Skeletal muscle cell (primary cell): ENCODE results near the gene ANGPTL1.

Source experiments
- DNase-seq: peaks from one replicate; pipeline ENCODE4 v3.0.0-alpha.2; 2010; ENCODE audit warnings: low read depth
- H3K4me3 ChIP-seq: 2 replicates; pipeline ENCODE4 v1.5.1; 2011; ENCODE audit warnings: low read depth, mild to moderate bottlenecking, control low read depth, low read length, moderate library complexity

Gene ANGPTL1, protein sequence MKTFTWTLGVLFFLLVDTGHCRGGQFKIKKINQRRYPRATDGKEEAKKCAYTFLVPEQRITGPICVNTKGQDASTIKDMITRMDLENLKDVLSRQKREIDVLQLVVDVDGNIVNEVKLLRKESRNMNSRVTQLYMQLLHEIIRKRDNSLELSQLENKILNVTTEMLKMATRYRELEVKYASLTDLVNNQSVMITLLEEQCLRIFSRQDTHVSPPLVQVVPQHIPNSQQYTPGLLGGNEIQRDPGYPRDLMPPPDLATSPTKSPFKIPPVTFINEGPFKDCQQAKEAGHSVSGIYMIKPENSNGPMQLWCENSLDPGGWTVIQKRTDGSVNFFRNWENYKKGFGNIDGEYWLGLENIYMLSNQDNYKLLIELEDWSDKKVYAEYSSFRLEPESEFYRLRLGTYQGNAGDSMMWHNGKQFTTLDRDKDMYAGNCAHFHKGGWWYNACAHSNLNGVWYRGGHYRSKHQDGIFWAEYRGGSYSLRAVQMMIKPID

DNA sequence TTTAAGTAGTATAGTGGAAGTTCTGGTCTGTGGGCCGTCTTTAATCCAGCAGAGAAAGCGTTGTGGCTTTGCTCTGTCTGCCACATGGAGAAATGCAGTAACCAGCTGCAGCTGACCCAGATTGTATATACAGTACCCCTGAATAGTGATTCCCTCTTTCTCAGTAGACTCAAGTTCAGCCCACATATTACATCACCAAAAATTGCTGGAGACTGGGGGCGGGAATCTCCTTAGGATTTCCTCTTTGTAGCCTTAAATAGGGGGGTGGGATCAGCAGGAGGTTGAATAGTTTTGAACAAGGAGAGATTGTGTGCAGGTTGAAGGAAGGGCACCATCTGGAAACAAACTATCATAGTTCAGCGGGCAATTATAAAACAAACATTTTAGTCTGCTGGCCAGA is at the start of gene ANGPTL1:
Gene ANGPTL1 (minus strand): TSS at position 134 of the 400 bp plus-strand sequence. CDS start 5,301 bp downstream, outside the sequence.
- peak within 1 kb of the TSS; percentile 31 for H3K4me3 ChIP-seq
- DNase-seq, result peak; percentile 29

DNA sequence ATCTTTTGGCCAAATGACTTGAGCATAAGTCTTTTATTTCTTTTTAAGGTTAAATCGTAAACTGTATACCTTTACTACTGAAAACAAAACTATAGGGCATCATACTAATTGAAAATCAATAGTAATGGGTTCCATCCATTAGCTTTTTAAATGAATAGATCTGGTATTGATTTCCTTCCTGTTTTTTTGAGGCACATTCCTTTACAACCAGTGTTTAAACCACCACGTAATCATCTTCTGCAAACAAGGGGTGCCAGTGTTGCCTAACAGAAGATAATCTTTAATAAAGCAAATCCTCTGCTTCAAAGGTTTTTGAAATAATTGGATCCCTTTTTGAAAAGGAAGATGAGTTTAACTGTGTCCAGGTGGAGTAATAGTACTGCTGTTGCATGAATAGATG is 48.7 kb upstream of the ANGPTL1 start:
- no peak for DNase-seq
- H3K4me3 ChIP-seq, result no peak overlapping the region

DNA sequence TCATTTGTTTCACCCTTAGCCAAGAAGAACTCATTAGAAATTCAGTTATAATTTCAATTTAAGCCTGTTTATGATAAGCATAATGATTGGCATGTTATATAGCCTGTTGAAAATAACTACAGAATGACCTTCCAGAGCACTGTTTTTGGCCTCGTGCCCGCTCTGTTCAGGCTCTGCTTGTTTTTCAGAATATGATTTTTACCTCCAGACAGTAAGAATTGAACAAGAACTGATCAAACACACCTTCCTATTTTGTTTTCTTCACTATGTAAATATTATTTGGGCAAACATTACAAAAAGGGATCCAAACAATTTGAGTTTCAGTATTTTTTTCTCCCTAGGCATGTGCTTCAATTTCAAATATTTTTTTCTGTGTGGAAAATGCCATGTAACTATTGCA is 48.1 kb upstream of the ANGPTL1 start:
- no peak for DNase-seq
- no peak overlapping the region for H3K4me3 ChIP-seq

DNA sequence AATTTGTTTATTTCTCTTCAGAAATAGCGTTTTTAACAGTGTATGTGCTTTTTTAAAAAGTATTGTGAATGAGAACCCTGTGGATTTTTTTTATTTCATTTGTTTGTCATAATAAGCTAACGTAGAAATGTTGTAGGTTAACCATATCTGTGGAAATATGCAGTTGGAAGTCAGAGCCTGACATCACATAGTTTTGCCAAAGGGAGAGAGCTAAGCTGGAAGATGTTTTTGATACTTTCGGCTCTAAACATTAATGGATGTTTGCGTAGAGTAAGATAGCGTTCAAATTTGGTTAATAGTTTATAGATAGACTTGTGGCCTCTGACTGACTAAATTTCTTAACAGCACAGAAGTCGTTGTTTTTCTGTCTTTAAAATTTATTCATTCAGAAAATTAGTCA is 47.4 kb upstream of the ANGPTL1 start:
- no peak for DNase-seq
- H3K4me3 ChIP-seq, result no peak overlapping the region

DNA sequence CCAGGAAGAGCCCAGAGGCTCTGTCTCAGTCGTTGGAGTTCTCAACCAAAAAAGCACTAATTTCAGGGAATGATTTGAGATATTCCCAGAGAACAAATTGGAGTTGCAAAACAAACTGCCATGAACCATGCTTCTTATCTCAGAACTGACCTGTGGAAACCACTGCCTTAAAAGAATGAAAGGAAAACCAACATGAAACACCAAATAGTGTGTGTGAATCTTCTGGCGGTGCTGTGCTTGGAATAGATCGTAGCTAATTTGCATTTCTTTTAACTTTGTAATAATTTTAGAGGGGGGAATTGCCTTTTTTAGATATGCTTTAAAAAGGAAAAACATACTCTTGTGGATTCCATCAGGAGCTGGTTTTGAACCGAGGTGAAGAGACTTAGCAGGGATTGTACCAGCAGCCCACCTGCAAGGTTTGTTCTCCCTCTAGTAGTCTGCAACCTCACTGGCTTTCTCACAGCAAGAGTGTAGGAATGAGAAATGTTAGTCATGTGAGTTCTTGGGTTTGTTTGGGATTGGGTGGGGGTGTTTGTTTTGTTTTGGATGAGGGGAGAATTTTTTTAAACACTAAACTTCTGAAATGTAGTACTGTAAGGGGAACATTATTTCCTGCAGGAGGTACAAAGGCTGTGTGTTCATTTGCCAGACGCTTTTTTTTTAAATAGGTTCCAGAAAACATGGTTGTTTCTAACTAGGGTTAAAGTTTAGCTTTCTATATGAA is 45.7 kb upstream of the ANGPTL1 start:
- H3K4me3 ChIP-seq, result no peak overlapping the region
- DNase-seq, result no peak

DNA sequence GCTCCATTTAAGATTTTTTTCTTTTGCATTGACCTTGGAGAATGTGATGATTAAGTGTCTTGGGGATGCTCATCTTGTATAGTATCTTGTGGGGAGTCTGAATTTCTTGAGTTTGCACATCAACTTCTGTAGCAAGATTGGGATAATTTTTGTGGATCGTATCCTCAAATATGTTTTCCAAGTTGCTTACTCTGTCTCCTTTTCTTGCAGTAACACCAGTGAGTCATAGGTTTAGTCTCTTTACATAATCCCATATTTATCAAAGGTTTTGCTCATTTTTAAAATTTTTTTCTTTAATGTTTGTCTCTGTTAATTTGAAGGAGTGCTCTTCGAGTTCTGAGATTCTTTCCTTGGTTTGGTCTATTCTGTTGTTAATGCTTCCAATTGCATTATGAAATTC is 41.7 kb upstream of the ANGPTL1 start:
- no peak overlapping the region for H3K4me3 ChIP-seq
- DNase-seq, result no peak

DNA sequence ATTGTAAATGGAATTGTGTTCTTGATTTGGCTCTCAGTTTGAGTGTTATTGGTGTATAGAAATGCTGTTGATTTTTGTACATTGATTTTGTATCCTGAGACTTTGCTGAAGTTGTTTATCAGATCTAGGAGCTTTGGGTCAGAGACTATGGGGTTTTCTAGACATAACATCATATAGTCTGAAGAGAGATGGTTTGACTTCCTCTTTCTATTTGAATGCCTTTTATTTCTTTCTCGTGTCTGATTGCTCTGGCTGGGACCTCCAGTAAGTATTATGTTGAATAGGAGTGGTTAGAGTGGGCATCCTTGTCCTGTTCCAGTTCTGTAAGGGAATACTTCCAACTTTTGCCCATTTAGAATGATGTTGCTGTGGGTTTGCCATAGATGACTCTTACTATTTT is 39.1 kb upstream of the ANGPTL1 start:
- H3K4me3 ChIP-seq, result no peak overlapping the region
- no peak for DNase-seq

DNA sequence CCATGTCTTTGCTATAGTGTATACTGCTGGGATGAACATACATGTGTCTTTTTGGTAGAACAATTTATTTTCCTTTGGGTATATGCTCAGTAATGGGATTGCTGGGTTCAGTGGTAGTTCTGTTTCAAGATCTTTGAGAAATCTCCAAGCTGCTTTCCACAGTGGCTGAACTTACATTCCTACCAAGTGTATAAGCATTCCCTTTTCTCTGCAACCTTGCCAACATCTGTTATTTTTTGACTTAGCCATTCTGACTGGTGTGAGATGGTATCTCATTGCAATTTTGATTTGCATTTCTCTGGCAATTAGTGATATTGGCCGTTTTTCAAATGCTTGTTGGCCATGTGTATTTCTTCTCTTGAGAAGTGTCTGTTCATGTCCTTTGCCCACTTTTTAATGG is 37.5 kb upstream of the ANGPTL1 start:
- H3K4me3 ChIP-seq, result no peak overlapping the region
- DNase-seq, result no peak

DNA sequence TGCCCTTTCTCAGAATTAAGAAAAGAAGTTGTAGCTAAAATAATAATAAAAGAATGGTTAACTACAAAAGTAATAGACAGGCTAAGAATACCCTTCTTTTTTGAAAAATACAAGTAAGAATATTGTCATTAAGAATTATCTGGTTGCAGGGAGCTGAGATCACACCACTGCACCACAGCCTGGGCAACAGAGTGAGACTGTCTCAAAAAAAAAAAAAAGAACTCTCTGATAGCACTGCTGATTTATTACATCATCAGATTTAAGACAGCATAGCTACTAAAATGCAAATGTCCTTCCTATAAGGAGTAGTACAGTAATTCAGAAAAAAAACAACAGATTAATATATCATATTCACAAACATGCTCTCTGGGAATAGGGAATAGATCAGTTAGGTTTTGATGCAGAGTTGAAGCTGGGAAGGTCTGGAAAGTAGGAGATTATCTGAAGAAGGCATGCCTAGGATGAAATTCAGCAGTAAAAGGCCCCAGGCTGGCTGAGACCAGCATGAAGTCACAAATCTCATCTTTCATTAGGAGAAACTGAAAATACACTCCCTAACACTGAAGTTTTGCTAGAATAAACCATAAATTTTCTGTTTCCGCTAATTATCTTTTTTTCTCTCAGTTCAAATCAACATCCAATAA is 30.7 kb upstream of the ANGPTL1 start:
- no peak for DNase-seq
- no peak overlapping the region for H3K4me3 ChIP-seq

DNA sequence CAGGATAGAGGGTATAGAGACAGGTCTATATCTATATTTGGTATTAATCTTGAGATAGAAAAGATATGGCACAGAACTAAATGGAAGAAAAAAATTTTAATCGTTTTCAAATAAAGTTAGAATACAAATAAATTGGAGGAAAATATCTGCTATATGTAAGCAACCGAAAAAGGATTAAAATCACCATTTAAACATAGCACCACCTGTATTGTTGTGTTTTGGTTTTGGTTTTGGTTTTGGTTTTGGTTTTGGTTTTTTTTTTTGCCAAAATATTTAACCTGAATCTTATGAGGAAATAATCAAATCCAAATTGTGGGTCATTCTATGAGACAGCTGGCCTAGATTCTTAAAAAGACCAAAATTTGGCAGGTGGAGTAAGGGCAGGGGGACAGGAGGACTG is 28.5 kb upstream of the ANGPTL1 start:
- no peak overlapping the region for H3K4me3 ChIP-seq
- DNase-seq, result no peak

DNA sequence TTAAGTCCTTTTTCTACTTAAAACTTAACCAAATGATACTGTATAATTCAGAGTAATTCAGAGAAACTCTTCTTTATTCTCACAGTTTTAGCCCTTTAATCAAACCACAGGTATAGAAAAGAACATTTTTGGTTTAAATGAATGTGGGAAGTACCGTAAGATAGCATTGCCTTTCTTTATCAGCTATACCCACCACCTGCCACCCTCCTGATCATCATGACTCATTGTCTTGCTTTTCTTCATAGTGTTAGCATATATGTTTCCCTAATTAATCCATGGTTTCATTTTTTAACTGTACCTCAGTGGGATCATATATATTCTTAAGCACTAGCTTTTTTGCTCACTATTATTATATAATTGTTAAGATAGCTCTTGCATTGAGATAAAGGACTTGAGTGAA is 27.5 kb upstream of the ANGPTL1 start:
- no peak for DNase-seq
- H3K4me3 ChIP-seq, result no peak overlapping the region

DNA sequence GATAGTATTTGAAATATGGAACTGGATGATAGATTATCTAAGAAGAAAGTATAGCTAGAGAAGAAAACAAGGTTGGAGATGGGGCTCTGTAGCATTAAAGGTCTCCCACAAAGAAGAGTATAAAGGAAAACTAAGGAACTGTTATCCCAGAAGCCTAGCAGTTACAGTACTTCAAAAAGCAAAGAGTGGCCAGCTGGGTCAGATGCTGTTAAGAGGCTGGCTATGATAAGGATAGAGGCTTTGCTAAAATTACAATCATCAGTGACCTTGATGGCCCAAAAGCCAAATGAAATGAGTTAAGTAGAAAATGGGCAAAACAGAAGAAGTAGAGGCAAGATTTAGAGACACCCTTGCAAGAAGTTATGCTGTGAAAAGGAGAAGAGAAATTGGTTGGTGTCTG is 25.1 kb upstream of the ANGPTL1 start:
- no peak for DNase-seq
- H3K4me3 ChIP-seq, result no peak overlapping the region

DNA sequence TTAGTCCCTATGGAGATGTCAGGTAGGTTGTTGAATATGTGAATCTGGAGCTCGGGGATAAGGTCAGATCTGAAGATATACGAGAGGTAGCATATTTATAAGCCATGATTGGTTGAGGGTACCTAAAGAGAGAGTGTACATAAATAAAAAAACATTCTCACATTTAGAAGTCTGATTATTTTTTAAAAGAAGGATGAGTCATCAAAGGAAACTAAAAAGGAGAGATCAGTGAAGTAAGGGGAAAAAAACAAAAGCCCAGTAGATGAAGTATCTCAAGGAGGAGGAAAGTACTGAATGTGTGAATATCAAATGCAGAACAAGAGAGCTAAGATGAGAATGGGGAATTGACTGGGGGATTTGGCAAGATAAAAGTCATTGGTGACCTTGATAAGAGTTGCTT is 15.7 kb upstream of the ANGPTL1 start:
- DNase-seq, result no peak
- H3K4me3 ChIP-seq, result no peak overlapping the region

DNA sequence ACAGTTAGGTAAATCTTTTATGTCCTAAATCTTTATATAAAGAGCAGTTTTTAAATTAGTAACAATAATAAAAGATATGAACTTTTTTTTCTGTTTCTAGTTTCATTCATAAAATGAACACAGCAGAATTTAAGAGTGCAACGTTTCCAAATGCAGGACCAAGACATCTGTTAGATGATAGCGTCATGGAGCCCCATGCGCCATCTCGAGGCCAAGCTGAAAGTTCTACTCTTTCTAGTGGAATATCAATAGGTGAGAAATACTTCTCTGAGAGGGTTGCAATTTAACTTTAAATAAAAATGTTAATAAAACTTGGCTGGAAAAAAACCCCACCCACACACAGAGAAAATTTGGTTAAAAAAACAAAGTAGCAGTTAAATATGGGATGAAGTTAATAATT is 15.0 kb upstream of the ANGPTL1 start:
- no peak for DNase-seq
- no peak overlapping the region for H3K4me3 ChIP-seq

DNA sequence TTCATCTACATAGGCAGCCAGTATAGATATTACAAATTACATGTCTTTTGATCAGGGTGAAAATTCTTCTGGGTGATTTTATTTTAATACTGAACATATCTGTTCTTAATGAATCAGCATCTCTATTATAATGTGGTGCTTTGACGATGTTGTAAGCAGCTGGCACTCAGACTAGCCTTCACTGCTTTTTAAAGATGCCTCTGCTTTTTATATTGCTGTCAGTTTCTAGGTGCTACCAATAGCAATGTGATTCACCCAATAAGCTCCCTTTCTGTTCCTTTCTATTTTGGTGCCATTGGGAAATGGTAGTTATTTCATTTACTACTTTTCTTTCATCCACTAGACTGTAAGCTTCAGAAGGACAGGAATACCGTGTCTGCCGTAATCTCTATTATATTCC is 11.1 kb upstream of the ANGPTL1 start:
- no peak overlapping the region for H3K4me3 ChIP-seq
- no peak for DNase-seq

DNA sequence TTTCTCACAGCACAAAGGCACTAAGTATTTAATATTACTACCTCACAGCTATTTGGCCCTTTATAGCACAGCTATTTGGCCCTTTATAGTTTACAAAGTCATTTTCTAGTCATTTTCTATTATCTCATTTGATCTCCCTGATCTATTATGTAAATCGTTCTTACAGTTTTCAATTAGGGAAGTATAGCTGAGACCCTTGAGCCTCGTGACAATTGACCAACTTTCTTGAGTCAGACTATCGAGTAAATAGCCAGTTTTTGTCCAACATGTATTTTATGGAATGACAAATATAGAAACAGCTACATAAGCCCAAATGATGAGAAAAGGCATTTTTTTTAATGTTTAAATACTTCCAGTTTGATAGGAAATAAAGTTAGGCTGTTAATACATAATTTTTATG is 7.0 kb upstream of the ANGPTL1 start:
- no peak overlapping the region for H3K4me3 ChIP-seq
- no peak for DNase-seq

DNA sequence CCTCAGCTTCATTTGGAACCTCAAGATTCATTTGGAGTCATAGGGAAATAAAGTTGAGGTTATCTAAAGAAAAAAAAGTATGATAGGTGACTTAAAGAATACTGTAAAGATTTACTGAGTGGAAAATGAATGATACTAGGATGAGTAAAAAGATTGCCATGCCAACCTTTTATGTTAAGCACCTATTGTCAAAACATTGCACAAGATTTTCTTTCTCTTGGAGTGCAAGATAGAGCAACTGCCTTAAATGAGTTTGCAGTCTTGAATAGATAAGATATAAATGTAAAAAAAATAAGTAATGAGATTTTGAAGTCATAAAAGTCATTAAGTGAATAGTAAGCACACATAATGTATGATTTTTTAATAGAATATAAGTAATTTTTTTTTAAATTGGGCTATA is 5.1 kb upstream of the ANGPTL1 start:
- DNase-seq, result no peak
- H3K4me3 ChIP-seq, result no peak overlapping the region

DNA sequence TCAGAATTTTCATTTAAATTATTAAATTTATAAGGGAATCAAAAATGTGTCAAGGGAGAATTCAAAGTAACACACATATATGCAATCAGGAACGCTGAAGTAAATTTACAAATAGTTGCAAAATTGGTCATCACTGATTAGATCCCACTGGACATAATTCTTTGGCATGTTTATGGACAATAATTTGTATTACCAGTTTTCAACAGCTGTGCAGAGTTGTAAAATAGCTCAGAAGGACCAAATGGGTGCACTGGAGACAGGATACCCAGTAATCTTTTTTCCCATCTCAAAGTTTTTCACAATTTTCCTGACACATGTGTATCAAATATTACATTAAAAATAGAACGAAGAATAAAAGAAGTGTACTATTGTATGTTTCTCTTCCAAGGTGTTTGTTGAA is 4.1 kb upstream of the ANGPTL1 start:
- no peak for DNase-seq
- no peak overlapping the region for H3K4me3 ChIP-seq

DNA sequence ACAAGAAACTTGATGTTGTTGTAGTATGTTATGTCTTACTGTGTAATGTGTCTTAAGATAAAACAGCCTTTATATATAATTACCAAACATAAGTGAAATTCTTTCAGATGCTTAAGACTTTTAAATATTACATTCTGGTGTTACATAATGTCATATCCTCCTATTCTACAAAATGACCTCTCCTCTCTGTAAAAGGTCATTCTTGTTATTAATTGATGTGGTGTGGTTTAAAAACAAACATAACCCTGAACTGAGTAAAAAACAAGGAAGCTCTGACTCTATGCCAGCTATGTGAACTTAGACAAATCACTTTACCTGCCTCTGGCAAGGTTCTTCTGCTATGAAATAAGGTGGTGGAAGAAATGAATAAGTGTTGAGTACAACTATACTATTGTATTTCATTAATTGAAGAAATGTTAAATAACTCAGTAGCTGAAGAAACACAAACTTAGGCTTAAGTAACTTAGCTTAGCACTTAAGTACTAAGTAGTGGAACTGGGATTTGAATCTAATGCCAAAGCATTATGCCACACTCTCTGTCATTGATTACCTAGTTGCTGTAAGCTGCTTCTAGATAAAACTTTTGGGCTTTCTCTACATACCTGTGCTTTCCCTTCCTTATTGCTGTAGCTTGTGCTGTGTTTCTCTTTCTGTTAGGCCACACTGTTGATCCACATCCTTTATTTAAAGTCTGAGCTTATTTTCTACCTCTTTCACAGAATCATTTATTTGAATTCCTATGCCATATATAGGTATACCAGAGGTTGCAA is 859 bp upstream of the ANGPTL1 start:
- no peak for DNase-seq
- H3K4me3 ChIP-seq, result no peak overlapping the region

DNA sequence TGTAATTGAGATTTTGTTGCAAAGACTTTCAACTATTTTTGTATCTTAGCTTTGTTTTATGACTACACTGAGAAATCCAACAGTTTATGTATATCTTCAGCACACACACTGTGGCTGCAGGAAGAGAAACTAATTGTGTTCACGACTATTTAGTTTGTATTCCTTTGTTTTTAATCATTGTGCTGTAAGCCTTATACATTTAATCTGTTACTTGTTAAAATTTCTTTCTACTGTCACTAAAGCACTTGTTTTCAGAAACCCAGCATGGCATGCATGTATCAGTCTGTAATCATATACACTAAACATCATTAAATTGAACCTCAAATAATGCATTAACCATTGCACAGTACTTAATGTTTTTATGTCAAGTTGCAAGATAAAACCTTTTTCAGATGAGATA is 656 bp downstream of the ANGPTL1 start:
- no peak for DNase-seq
- peak overlapping the region; percentile 31 for H3K4me3 ChIP-seq
